IMR-90 (cell line): ENCODE results near the gene KLF2. TPM values are rescaled to one million over a fixed set of nuclear protein-coding genes. Genes with fewer than 3 reads are reported as not detected.

Source experiments
- ATAC-seq: fragments of 200-7000 bp; cut with Tn5 transposase; 2 replicates; pipeline ENCODE4 v1.9.1; 2020; ENCODE audit warnings: low read depth, mild to moderate bottlenecking, moderate library complexity
- BruUV-seq: library from RNA; stranded (reverse); fragments of 400-500 nt; replicated peaks from 2 replicates; lab custom pipeline; 2021; lab: Mats Ljungman, UMichigan
- CTCF ChIA-PET: fragments of 300-600 bp; formaldehyde crosslinking; extraction: SDS; loops from one replicate; lab custom pipeline; 2021; ENCODE audit warnings: antibody characterized with exemption; lab: Yijun Ruan, JAX
- POLR2A ChIA-PET: fragments of 300-600 bp; sonication (Branson Sonifier 250); formaldehyde crosslinking; loops from one replicate; lab custom pipeline; 2022; ENCODE audit warnings: antibody characterized with exemption; ENCODE audit not compliant: unreplicated experiment; lab: Charles Lee
- DNase-seq: peaks from one replicate; pipeline ENCODE4 v3.0.0; 2013
- H2AFZ ChIP-seq: replicated peaks from 2 replicates; pipeline ENCODE3; 2013; ENCODE audit warnings: low read length, mild to moderate bottlenecking; ENCODE audit not compliant: poor library complexity
- H2AK5ac ChIP-seq: 2 replicates; pipeline ENCODE4 v1.6.1; 2013; ENCODE audit warnings: low read depth, low read length, inconsistent platforms
- H2AK9ac ChIP-seq: replicated peaks from 2 replicates; pipeline ENCODE3; 2013; ENCODE audit warnings: mild to moderate bottlenecking, low read depth, low read length, moderate library complexity; ENCODE audit not compliant: poor library complexity
- H2BK120ac ChIP-seq: 2 replicates; pipeline ENCODE4 v1.6.1; 2013; ENCODE audit warnings: low read depth, low read length, inconsistent platforms
- H2BK15ac ChIP-seq: 3 replicates; pipeline ENCODE4 v1.6.1; 2013; ENCODE audit warnings: low read depth, low read length, inconsistent platforms
- H2BK20ac ChIP-seq: 2 replicates; pipeline ENCODE4 v1.6.1; 2013; ENCODE audit warnings: low read depth, mild to moderate bottlenecking, inconsistent platforms, low read length, moderate library complexity
- H2BK5ac ChIP-seq: 2 replicates; pipeline ENCODE4 v1.6.1; 2013; ENCODE audit warnings: mild to moderate bottlenecking, low read depth, low read length, inconsistent platforms; ENCODE audit not compliant: poor library complexity, severe bottlenecking
- H3K14ac ChIP-seq: replicated peaks from 2 replicates; pipeline ENCODE4 v1.6.1; 2013; ENCODE audit warnings: low read depth, low read length, inconsistent platforms
- H3K18ac ChIP-seq: 2 replicates; pipeline ENCODE4 v1.6.1; 2013; ENCODE audit warnings: low read depth, low read length, control low read depth
- H3K23ac ChIP-seq: 2 replicates; pipeline ENCODE4 v1.6.1; 2013; ENCODE audit warnings: low read depth, low read length, inconsistent platforms
- H3K27ac ChIP-seq: 2 replicates; pipeline ENCODE4 v1.5.1; 2013; ENCODE audit warnings: mild to moderate bottlenecking, control low read depth, low read length; ENCODE audit not compliant: insufficient read depth
- H3K27me3 ChIP-seq: 2 replicates; pipeline ENCODE4 v1.6.1; 2013; ENCODE audit warnings: low read length; ENCODE audit not compliant: control insufficient read depth, insufficient read depth
- H3K36me3 ChIP-seq: 2 replicates; pipeline ENCODE4 v1.6.1; 2013; ENCODE audit warnings: low read length, mixed read lengths; ENCODE audit not compliant: control insufficient read depth, insufficient read depth
- H3K4ac ChIP-seq: 2 replicates; pipeline ENCODE4 v1.6.1; 2013; ENCODE audit warnings: low read depth, low read length, inconsistent platforms
- H3K4me1 ChIP-seq: 2 replicates; pipeline ENCODE4 v1.6.1; 2013; ENCODE audit warnings: low read length, mixed read lengths; ENCODE audit not compliant: control insufficient read depth, insufficient read depth
- H3K4me2 ChIP-seq: 2 replicates; pipeline ENCODE4 v1.6.1; 2013; ENCODE audit warnings: low read depth, mild to moderate bottlenecking, control low read depth, low read length, moderate library complexity
- H3K4me3 ChIP-seq: 2 replicates; pipeline ENCODE4 v1.5.1; 2013; ENCODE audit warnings: low read depth, mild to moderate bottlenecking, control low read depth, low read length, moderate library complexity; ENCODE audit not compliant: insufficient read depth
- H3K56ac ChIP-seq: 2 replicates; pipeline ENCODE4 v1.6.1; 2013; ENCODE audit warnings: low read length, inconsistent platforms; ENCODE audit not compliant: insufficient read depth; ENCODE audit errors: extremely low read depth
- H3K79me1 ChIP-seq, 2 experiments: 2 replicates each; pipeline ENCODE4 v1.6.1; 2013; ENCODE audit warnings: low read length in 2 of 2, inconsistent platforms in 1 of 2, low read depth in 1 of 2
- H3K9ac ChIP-seq: 2 replicates; pipeline ENCODE4 v1.6.1; 2013; ENCODE audit warnings: low read depth, low read length, control low read depth
- H3K9me1 ChIP-seq: 2 replicates; pipeline ENCODE4 v1.6.1; 2013; ENCODE audit warnings: low read length, inconsistent platforms; ENCODE audit not compliant: insufficient read depth
- H3K9me3 ChIP-seq: 2 replicates; pipeline ENCODE4 v1.6.1; 2013; ENCODE audit warnings: low read length; ENCODE audit not compliant: control insufficient read depth, insufficient read depth
- H4K20me1 ChIP-seq: 2 replicates; pipeline ENCODE4 v1.6.1; 2013; ENCODE audit warnings: low read length, inconsistent platforms; ENCODE audit not compliant: insufficient read depth
- H4K5ac ChIP-seq: 2 replicates; pipeline ENCODE4 v1.6.1; 2013; ENCODE audit warnings: mild to moderate bottlenecking, low read depth, low read length, control low read depth
- H4K8ac ChIP-seq, 2 experiments: 2 replicates each; pipeline ENCODE4 v1.6.1; 2013; ENCODE audit warnings: low read depth in 2 of 2, low read length in 2 of 2, control low read depth in 1 of 2, inconsistent platforms in 1 of 2
- H4K91ac ChIP-seq: 2 replicates; pipeline ENCODE4 v1.6.1; 2013; ENCODE audit warnings: low read depth, low read length, inconsistent platforms; ENCODE audit not compliant: insufficient read depth
- RFX5 ChIP-seq: IDR thresholded peaks from 2 replicates; pipeline ENCODE4 v1.8.0; 2012; ENCODE audit warnings: low read depth, mild to moderate bottlenecking, low read length, moderate library complexity
- WGBS, 2 experiments: methylation state at CpG; one replicate each; pipeline versions ENCODE4 v1.1.5 to v1.1.7; 2013; ENCODE audit warnings: missing lambda C conversion rate in 2 of 2; ENCODE audit not compliant: insufficient read length in 1 of 2; ENCODE audit errors: extremely low coverage in 2 of 2; 5-methylcytosine and 5-hydroxymethylcytosine counted together
- dilution Hi-C: fragments of 300-500 bp; cut with HindIII; formaldehyde crosslinking; loops from one replicate; pipeline ENCODE4 v1.14.3; 2018; ENCODE audit warnings: low sequenced_read_pairs; ENCODE audit not compliant: unreplicated experiment
- in situ Hi-C: fragments of 300-500 bp; cut with MboI; formaldehyde crosslinking; loops from 3 replicates; pipeline ENCODE4 v1.14.3; 2019; ENCODE audit warnings: low sequenced_read_pairs, inconsistent platforms, mixed read lengths
- intact Hi-C: fragments of 100-400 bp; cut with micrococcal nuclease; formaldehyde crosslinking; loops from 2 replicates; pipeline ENCODE4 v1.10.0; 2022
- polyA plus RNA-seq, 3 experiments: library from polyadenylated mRNA; depleted of rRNA; stranded (reverse); fragments of >200 nt; gene quantifications; 2 replicates each; pipeline ENCODE4 v1.2.3, GENCODE V29; 2012; ENCODE audit warnings: low replicate concordance in 1 of 3
- total RNA-seq: library from RNA; depleted of rRNA; stranded (reverse); fragments of >200 nt; gene quantifications from 2 replicates; pipeline ENCODE4 v1.2.3, GENCODE V29; 2012

The KLF2 gene
- total and polyA plus RNA-seq, 2 of the 4 experiments (the other 2 are of a cell fraction) = 1.1 to 34.4 TPM

DNA sequence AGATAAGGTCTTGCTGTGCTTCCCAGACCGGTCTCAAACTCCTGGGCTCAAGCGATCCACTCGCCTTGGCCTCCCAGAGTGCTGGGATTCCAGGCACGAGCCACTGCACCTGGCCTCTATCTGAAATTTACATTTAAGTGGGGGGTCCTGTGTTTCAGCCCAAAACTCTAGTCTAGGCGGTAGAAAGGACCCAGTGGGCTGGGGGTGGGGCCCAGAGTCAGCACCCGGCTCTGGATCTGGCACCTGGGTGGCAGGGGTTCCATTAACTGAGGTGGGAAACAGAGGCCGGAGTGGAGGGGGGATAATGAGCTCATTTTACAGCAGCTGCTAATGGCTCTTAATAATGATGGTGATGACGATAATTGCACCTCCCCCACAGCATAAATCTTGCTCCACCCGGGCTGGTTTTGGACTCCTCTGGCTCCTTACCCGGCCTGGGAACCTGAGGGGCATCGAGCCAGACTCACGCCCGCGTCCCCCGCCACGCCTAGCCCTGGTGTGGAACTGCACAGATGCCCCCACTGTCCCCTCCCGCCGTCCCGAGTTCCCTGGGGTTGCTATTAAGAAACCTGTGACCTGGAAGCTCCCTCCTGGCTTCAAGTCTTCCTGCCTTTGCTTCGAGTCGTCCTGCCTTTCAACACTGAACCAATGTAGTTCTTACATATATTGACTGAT lies 17.8 kb upstream of the KLF2 start:
- Histone ChIP-seq H3K9me3 (no peaks in the 10 kb centered on the region), H3K23ac (no peak overlapping the region), H3K18ac (no peak overlapping the region), H3K9me1 (peaks cover 2% of the 10 kb centered on the region; the same call in 1 of the 2 replicates), H3K4ac (no peak overlapping the region), H4K91ac (no peak overlapping the region), H3K4me3 (no peak overlapping the region), H3K27me3 (no peaks in the 10 kb centered on the region), H4K5ac (no peak overlapping the region), H4K8ac (no peak overlapping the region), H2BK15ac (no peak overlapping the region), H4K20me1 (no peaks in the 10 kb centered on the region), H3K79me1 (no peaks in the 10 kb centered on the region), H3K9ac (no peak overlapping the region), H3K14ac (no peak overlapping the region), H3K27ac (no peak overlapping the region), H2BK20ac (no peak overlapping the region), H2AK5ac (no peak overlapping the region), H2BK120ac (no peak overlapping the region), H3K4me2 (no peak overlapping the region), H3K56ac (no peak overlapping the region), H2AFZ (no peak overlapping the region), H2AK9ac (no peak overlapping the region), H3K36me3 (no peaks in the 10 kb centered on the region), H3K4me1 (peaks cover 2% of the 10 kb centered on the region; the same call in 1 of the 2 replicates), H2BK5ac (no peak overlapping the region)
- dilution Hi-C loops = no loop called here
- TF ChIP-seq RFX5 = no peak
- ChIA-PET CTCF (no interaction called here), POLR2A (no interaction called here)
- intact Hi-C loops = no loop called here
- in situ Hi-C loops = no loop called here
- no TSS peak for BruUV-seq
- WGBS, 2 experiments = 80% methylated on average over 13 of the region's 21 CpGs; no CpG with 5 or more reads in 1 of the 2 experiments
- ATAC-seq (no peak), DNase-seq (no peak)
